H1 (cell line): ENCODE results near the gene LY6G6C. TPM values are rescaled to one million over a fixed set of nuclear protein-coding genes. Genes with fewer than 3 reads are reported as not detected.
A peak's percentile ranks its signal among the peaks of the same experiment; 100 is the strongest.

Experiments used
- BCL11A ChIP-seq, 2 experiments: IDR thresholded peaks; one replicate each; pipeline ENCODE4 v1.6.1; 2011; ENCODE audit warnings: low read depth in 2 of 2, low read length in 2 of 2, mild to moderate bottlenecking in 2 of 2
- CBX5 ChIP-seq: fragments of 300-800, 300-1000 bp; sonication (generic); IDR thresholded peaks from 2 replicates; pipeline ENCODE4 v1.7.1; 2016; ENCODE audit warnings: antibody characterized with exemption, low read length, low read depth
- CHD1 ChIP-seq: IDR thresholded peaks from 2 replicates; pipeline ENCODE4 v1.6.1; 2012; ENCODE audit warnings: low read depth, low read length, improper control_type of control experiment
- EZH2 ChIP-seq: fragments of 200-600 bp; sonication (generic); IDR thresholded peaks from 2 replicates; pipeline ENCODE4 v1.7.1; 2012; ENCODE audit warnings: low read depth, mild to moderate bottlenecking, moderate library complexity, low read length, inconsistent platforms; ENCODE audit not compliant: severe bottlenecking
- GTF2F1 ChIP-seq: IDR thresholded peaks from 2 replicates; pipeline ENCODE4 v1.6.1; 2012; ENCODE audit warnings: low read depth, low read length, improper control_type of control experiment, borderline replicate concordance
- KDM1A ChIP-seq: fragments of 200-600, 300-600 bp; sonication (generic); IDR thresholded peaks from 2 replicates; pipeline ENCODE4 v1.7.1; 2016; ENCODE audit warnings: mild to moderate bottlenecking, low read length, borderline replicate concordance
- KDM4A ChIP-seq: IDR thresholded peaks from one replicate; pipeline ENCODE4 v1.7.1; 2012; ENCODE audit warnings: low read depth, mild to moderate bottlenecking, moderate library complexity, low read length, inconsistent platforms; ENCODE audit not compliant: severe bottlenecking
- KDM5A ChIP-seq: fragments of 200-600 bp; IDR thresholded peaks from 2 replicates; pipeline ENCODE4 v1.7.1; 2012; ENCODE audit warnings: mild to moderate bottlenecking, low read length, inconsistent platforms, mixed read lengths
- NANOG ChIP-seq: IDR thresholded peaks from 2 replicates; pipeline ENCODE4 v1.6.1; 2011; ENCODE audit warnings: low read length, low read depth, mild to moderate bottlenecking, inconsistent platforms; ENCODE audit not compliant: insufficient read depth, poor library complexity, severe bottlenecking
- POLR2AphosphoS5 ChIP-seq: IDR thresholded peaks from 2 replicates; pipeline ENCODE4 v1.6.1; 2011; ENCODE audit warnings: low read depth, low read length
- RNF2 ChIP-seq: fragments of 200-900, 300-1000 bp; sonication (generic); IDR thresholded peaks from 2 replicates; pipeline ENCODE4 v1.7.1; 2016; ENCODE audit warnings: borderline replicate concordance, low read depth, mild to moderate bottlenecking, antibody characterized with exemption, low read length; ENCODE audit not compliant: poor library complexity, severe bottlenecking; ENCODE audit errors: missing control alignments
- SAP30 ChIP-seq: fragments of 300-600 bp; sonication (generic); IDR thresholded peaks from 2 replicates; pipeline ENCODE4 v1.7.1; 2012; ENCODE audit warnings: low read length, moderate library complexity, mild to moderate bottlenecking, inconsistent platforms; ENCODE audit not compliant: insufficient read depth, insufficient replicate concordance
- SIN3A ChIP-seq, 2 experiments: IDR thresholded peaks in 1 of 2; conservative IDR thresholded peaks in 1 of 2; 2 replicates each; pipeline ENCODE4 v1.6.1; 2011 to 2012; ENCODE audit warnings: low read length in 2 of 2, improper control_type of control experiment in 1 of 2, low read depth in 1 of 2, mild to moderate bottlenecking in 1 of 2
- SIRT6 ChIP-seq: IDR thresholded peaks from one replicate; pipeline ENCODE4 v1.7.1; 2012; ENCODE audit warnings: low read length, inconsistent platforms
- SIX5 ChIP-seq: IDR thresholded peaks from 2 replicates; pipeline ENCODE4 v1.6.1; 2011; ENCODE audit warnings: mild to moderate bottlenecking, low read depth, low read length
- TAF1 ChIP-seq: IDR thresholded peaks from 2 replicates; pipeline ENCODE4 v1.6.1; 2011; ENCODE audit warnings: mild to moderate bottlenecking, low read depth, low read length
- TBP ChIP-seq: IDR thresholded peaks from 2 replicates; pipeline ENCODE4 v1.6.1; 2011; ENCODE audit warnings: low read depth, low read length, improper control_type of control experiment
- TCF12 ChIP-seq: IDR thresholded peaks from 2 replicates; pipeline ENCODE4 v1.6.1; 2011; ENCODE audit warnings: low read depth, mild to moderate bottlenecking, low read length
- TEAD4 ChIP-seq: IDR thresholded peaks from 2 replicates; pipeline ENCODE4 v1.6.1; 2012; ENCODE audit warnings: low read depth, low read length, inconsistent platforms, mixed read lengths
- ZNF274 ChIP-seq: IDR thresholded peaks from 2 replicates; pipeline ENCODE4 v1.7.0; 2012; ENCODE audit warnings: low read length, borderline replicate concordance; ENCODE audit errors: extremely low read depth
- polyA plus RNA-seq, 7 experiments: library from polyadenylated mRNA; depleted of rRNA in 3 of 7; stranded (reverse) in 5 of 7; unstranded in 2 of 7; fragments of >200 nt in 5 of 7; fragments of 200-250 nt in 2 of 7; gene quantifications; 1 replicate in 5 of 7; 2 replicates in 1 of 7; 4 replicates in 1 of 7; pipeline versions ENCODE4 v1.2.1 to v1.2.3, GENCODE V29; 2011 to 2013; ENCODE audit warnings: missing spikeins in 2 of 7, mixed read lengths in 2 of 7
- total RNA-seq: library from RNA; stranded (reverse); fragmentation: NEBNext Ultra II Directional; extraction: Animal tissue kit (Norgen Biotek cat#: 25700); gene quantifications from 2 replicates; pipeline ENCODE4 v1.2.1, GENCODE V29; 2021
- TF ChIP-seq, protein P1 (sequence below): IDR thresholded peaks from 2 replicates; pipeline ENCODE4 v1.6.1; 2012; ENCODE audit warnings: low read length, inconsistent platforms
- TF ChIP-seq, protein P2 (sequence below): IDR thresholded peaks from 2 replicates; pipeline ENCODE4 v1.6.1; 2011; ENCODE audit warnings: low read depth, mild to moderate bottlenecking, low read length; ENCODE audit not compliant: insufficient read depth
- TF ChIP-seq, protein P3 (sequence below): IDR thresholded peaks from 2 replicates; pipeline ENCODE4 v1.6.1; 2012; ENCODE audit warnings: inconsistent platforms

Gene LY6G6C
- total and polyA plus RNA-seq, 2 of the 8 experiments (the other 6 are each of a cell fraction or from before 2014, with no cell fraction given), result 0.23 TPM; not detected in 1

DNA sequence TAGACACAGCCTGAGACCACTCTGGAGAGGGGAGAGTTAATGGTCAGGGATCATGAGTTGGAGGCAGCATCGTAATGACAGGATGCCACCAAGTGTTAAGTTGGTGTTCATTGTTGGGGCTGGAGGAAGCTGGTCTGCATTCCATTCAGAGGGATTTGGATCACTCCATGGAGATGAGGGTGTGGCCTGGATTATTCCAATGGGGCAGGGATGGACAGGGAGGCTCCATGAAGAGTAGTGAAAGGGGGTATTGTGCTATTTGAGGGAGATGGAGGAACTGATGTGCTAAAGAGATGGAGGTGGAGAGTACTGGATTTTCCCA is 42.0 kb upstream of the LY6G6C start (continued):
- TF ChIP-seq KDM5A, result no peak
- TF ChIP-seq, protein P1, sequence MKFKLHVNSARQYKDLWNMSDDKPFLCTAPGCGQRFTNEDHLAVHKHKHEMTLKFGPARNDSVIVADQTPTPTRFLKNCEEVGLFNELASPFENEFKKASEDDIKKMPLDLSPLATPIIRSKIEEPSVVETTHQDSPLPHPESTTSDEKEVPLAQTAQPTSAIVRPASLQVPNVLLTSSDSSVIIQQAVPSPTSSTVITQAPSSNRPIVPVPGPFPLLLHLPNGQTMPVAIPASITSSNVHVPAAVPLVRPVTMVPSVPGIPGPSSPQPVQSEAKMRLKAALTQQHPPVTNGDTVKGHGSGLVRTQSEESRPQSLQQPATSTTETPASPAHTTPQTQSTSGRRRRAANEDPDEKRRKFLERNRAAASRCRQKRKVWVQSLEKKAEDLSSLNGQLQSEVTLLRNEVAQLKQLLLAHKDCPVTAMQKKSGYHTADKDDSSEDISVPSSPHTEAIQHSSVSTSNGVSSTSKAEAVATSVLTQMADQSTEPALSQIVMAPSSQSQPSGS, result no peak
- TF ChIP-seq TBP, result no peak
- no peak for TF ChIP-seq CBX5
- no peak for TF ChIP-seq SIX5
- no peak for TF ChIP-seq POLR2AphosphoS5
- no peak for TF ChIP-seq TCF12
- no peak for TF ChIP-seq GTF2F1
- TF ChIP-seq SIN3A (conservative IDR thresholded peaks at IDR 0.05 in 1 of 2, IDR thresholded peaks at IDR 0.05 in 1 of 2; ENCODE audit: low read depth in 1 of 2, low read length in 2 of 2), result no peak
- no peak for TF ChIP-seq NANOG
- no peak for TF ChIP-seq TEAD4
- no peak for TF ChIP-seq SAP30
- TF ChIP-seq, protein P2, sequence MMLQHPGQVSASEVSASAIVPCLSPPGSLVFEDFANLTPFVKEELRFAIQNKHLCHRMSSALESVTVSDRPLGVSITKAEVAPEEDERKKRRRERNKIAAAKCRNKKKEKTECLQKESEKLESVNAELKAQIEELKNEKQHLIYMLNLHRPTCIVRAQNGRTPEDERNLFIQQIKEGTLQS, result no peak
- no peak for TF ChIP-seq KDM4A
- TF ChIP-seq CHD1, result peak; percentile 57; the same call in 1 of the 2 replicates
- no peak for TF ChIP-seq BCL11A (IDR thresholded peaks at IDR 0.05; ENCODE audit: low read depth in 2 of 2, low read length in 2 of 2)
- TF ChIP-seq SIRT6, result no peak
- TF ChIP-seq EZH2, result no peak
- TF ChIP-seq KDM1A, result no peak
- 0 out of 2 replicates have a peak, but pooled peaks have one; percentile 21 for TF ChIP-seq TAF1
- no peak for TF ChIP-seq RNF2
- TF ChIP-seq ZNF274, result no peak
- TF ChIP-seq, protein P3, sequence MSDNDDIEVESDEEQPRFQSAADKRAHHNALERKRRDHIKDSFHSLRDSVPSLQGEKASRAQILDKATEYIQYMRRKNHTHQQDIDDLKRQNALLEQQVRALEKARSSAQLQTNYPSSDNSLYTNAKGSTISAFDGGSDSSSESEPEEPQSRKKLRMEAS, result no peak
